Activated gamma-delta T cell treated with Interleukin-2 at 50 U/mL for 16 hours (primary cell): Measurements from ENCODE around the gene NYNRIN.

ENCODE experiments used
- DNase-seq: peaks from one replicate; pipeline ENCODE4 v3.0.0-alpha.2; 2020

Gene NYNRIN

DNA sequence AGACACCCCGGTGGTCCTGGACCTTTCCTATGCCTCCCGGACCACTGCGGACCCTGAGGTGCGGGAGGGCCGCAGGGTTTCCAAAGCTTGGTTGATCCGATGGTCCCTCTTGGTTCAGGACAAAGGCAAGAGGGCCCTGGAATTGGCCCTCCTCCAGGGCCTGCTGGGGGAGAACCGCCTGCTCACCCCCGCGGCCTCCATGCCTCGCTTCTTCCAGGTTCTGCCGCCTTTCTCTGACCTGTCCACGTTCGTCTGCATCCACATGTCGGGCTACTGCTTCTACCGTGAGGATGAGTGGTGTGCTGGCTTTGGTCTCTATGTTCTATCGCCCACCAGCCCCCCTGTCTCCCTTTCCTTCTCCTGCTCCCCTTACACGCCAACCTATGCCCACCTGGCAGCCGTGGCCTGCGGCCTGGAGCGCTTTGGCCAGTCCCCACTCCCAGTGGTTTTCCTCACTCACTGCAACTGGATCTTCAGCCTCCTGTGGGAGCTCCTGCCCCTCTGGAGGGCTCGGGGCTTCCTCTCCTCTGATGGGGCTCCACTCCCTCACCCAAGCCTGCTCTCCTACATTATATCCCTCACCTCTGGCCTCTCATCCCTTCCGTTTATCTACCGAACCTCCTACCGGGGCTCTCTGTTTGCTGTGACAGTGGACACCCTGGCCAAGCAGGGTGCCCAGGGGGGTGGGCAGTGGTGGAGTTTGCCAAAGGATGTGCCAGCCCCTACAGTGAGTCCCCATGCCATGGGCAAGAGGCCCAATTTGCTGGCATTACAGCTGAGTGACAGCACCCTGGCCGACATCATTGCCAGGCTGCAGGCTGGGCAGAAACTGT lies 16.8 kb downstream of the NYNRIN start:
- DNase-seq = no peak

DNA sequence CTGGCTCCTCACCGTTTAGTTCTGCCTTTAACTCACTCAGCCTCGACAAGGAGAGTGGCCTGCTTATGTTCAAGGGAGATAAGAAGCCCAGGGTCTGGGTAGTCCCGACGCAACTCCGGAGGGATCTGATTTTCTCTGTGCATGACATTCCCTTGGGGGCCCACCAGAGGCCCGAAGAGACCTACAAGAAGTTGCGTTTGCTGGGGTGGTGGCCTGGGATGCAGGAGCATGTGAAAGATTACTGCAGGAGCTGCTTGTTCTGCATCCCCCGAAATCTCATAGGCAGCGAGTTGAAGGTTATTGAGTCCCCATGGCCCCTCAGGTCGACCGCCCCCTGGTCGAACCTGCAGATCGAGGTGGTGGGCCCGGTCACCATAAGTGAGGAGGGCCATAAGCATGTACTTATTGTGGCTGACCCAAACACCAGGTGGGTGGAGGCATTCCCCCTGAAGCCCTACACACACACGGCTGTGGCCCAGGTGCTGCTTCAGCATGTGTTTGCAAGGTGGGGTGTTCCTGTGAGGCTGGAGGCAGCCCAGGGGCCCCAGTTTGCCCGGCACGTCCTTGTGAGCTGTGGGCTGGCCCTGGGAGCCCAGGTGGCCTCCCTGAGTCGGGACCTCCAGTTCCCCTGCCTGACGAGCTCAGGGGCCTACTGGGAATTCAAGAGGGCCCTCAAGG lies 17.6 kb downstream of the NYNRIN start:
- no peak for DNase-seq

DNA sequence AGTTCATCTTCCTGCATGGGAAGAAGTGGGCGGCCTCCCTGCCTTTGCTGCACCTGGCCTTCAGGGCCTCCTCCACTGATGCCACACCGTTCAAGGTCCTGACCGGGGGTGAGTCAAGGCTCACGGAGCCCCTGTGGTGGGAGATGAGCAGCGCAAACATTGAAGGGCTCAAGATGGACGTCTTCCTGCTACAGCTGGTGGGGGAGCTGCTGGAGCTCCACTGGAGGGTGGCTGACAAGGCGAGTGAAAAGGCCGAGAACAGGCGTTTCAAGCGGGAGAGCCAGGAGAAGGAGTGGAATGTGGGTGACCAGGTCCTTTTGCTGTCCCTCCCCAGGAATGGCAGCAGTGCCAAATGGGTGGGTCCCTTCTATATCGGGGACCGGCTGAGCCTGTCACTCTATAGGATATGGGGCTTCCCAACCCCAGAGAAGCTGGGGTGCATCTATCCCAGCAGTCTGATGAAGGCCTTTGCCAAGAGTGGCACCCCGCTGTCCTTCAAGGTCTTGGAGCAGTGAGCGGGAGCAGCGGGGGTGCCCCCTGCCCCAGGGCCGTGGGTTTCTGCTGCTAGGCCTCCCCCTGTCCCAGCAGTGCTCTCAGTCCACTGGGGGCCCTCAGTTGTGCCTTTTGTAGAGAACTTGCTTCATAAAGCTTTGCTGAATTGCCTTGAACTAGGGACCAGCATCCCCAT lies 18.3 kb downstream of the NYNRIN start:
- no peak for DNase-seq

DNA sequence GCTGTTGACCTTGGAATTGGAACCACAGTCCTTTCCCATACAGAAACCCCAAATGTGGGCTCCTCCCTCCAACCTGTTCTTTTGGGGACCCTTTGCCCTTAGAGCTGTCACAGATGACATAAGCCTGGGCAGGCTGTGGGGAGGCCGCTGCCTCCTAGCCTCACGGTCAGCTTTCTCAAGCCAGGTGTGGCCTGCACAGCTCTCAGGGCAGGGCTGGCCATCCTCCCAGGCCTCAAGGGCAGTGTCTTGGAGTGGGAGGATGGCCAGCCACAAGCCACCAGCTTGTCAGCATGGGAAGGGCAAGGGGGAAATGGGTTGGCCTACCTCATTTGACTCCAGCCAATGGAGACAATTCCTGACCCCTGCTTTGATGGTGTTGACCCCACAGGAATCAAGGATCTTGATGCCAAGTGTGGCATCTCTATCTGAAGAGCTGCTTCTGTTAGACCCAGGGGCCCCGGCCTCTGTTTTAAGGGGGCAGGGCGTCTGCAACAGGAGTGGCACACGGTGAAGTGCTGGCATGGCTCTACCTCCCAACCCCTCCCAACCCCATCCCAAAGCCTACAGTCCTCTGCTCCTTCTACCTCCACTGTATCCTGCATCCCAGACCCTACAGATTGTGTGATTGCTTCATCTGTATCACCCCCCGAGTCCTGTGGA lies 19.2 kb downstream of the NYNRIN start:
- no peak for DNase-seq

DNA sequence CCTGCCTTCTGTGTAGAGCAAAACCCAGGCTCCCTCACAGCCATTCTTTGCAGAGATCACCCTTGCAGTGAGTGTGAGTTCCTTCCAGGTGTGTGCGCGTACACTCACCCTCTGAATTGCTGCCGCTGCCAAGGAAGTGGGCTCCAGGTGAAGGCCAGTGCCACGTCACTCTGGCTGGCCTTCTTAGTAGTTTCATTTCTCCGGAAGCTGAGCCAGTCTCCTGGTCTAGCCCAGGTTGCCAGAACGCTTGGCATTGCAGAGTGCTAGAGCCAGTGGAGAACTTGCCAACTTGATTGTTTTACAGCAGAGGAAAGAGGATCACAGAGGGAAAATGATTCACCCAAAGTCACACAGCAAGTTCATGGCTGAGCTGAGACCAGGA lies 19.7 kb downstream of the NYNRIN start:
- no peak for DNase-seq

DNA sequence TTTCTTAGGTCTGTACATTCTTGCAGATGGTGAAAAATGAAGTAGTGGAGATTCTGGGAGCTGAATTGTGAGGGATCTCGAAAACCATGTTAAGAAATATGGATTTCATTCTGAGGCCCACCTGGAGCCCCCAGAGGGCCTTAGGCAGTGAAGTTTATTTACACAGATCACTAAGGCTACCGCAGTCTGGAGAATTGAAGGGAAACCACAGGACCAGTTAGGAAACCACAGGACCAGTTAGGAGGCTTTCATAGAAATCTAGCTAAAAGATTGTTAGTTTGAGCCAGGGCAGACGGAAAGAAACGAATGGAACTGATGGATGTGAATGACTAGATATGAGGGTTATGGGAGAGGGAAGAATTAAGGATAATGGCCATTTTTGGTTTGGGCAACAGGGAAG lies 23.5 kb downstream of the NYNRIN start:
- DNase-seq = no peak

DNA sequence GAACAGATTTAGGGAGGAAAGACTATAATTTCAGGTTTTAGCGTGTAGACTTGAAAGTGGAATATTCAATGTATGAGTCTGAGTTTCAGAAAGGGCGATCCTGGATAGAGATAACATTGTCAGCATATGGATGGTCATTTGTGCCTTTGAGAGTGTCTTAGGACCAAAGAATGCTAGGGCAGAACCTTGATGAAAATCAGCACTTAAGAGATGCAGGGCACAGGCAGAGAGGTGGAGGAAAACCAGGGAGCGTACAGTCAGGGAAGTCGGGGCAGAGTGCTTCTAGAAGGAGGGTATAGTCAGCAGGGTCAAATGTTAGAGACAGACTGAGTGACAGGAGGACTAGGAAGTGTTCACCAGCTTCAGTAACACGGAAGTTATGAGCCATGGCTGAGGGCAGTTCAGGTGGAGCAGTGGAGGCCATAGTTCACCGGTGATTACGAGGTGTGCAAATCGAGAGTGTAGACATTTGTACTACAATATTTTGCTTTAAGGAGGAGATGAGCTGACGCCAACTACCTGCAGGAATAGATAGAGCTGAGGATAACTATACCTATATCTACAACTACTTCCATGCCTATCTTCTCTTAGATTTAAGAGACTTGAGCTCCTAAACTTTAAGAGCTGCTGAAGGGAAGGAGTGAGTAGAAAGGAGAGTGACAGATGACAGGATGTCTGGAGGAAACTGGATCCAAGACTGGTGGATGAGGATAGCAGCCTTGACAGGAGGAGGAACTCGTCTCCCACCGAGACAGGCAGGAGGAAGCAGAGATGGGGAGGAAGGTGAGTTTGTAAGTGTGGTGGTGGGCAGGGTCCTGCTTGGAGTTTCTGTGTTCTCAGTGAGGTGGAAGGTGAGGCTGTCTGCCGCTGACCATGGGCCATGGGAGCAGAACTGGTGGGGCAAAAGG lies 24.1 kb downstream of the NYNRIN start:
- no peak for DNase-seq

DNA sequence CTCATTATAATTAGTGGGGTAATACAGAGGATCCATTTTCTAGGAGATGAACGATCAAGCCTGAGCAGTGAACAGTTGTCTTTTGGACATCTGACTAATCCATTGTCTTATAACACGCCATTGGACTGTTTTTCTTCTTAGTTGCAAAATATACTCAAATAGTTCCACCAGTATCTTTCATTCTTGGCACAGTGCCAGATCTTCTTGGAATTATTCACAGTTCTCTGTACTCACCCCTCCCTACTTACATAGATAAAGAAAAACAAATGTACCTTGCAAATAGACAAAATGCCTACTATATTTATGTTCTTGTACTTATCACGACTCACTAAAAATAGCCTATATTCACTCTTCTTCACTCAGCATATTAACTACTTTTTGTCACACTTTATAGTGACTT lies 26.9 kb downstream of the NYNRIN start:
- DNase-seq = no peak

DNA sequence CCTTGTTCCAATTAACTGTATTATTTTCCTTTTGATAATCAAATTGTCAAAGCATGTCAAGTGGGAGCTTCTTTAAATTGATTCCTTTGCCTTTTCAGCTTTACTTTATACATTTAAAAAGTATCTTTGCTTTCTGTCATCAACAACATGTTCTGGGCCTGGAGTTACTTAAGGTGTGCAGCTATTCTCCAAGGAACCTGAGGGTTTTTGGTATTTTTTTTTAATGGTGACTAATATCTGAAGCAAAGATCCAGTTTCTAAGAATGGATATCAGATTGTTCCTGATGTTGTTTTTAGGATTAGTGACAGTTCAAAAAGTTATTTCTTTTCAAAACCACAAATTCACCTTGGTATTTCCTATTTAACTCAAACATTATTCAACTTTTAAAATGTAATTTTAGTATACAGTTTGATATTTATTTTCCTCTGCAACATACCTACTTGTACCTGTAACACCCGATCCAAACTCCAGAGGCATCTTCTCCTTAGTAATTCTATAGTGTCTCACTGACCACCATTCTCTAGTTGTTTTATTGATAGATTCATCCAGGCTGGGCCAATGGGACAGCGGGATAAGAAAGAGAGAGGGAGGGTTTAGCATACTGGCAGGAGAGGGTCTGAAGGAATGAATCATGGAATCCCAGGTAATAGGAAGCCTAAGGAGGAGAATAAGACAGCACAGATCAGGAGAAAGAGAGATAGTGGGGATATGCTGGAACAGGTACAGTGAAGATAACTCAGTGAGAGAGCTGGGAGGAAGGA lies 27.5 kb downstream of the NYNRIN start:
- no peak for DNase-seq

DNA sequence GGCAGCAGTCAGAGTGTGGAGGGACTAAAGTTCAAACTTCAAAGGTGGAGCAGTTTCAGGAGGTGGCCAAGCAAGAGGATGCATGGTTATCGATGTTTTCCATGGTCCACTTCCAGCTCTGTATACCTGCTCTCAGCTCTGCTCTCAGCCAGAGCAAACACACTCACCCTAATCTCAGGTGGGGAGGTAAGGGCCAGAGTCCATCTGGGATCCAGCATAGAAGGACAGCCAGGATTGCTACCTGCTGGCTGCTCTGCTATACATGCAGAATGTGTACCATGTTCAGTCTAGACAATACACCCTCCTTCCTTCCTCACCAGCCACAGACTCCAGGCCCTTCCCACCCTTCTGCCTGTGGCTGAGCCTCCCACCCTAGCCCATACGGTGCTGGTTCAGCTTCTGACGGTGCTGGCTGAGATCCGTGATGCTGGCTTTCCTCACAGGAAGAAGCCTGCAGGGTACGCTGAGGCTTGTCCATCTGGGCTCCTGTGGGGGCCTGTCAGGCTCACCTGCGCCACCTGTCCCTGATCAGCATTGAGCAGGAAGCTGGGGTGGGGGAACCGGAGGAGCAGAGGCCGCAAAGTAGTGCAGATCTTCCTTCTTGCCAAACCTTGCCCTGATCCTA lies 28.2 kb downstream of the NYNRIN start:
- DNase-seq = no peak

DNA sequence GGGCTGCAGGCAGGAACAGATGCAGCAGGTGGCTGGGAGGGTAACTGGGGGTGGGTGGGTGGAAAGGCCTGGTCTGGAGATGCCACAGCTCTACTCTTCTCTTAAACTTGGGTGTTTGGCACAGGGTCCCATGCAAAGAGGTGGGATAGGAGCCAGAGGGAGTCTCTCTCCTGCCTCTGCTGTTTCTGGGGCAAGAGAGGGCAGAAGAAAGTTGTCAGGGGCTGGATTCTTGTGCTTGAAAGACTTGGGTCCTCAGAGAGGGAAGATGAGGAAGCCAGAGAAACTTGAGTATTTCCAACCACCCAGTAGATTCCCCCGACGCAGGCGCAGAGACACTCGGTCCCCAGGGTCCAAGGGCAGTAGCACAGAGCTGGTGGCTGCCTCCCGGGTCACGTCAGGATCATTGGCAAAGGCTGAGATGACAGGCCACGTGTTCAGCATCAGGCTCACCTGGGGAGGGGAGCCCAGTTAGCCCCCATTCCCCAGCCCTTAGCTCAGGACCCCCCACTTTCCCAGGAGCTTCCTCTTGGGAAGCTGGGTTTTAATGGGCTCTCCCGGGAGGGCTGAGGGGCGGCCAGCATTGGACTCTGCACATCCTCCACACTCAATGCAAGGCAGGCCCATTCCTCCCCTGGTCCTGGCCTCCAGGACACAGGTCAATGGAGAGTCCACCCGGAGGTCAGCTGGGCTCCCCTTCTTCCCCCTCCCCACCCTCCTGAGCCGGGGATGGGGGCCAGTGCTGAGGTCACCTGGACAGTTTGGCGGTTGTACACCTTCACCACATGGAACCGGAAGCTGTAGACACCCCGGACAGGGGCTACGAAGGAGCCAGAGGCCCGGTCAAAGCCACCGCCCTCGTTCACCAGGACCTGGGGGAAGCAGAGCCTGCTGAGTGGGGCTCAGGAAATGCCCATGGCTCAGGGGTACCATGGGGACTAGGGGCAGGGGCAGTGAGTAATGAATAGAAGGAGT lies 29.0 kb downstream of the NYNRIN start:
- no peak for DNase-seq

DNA sequence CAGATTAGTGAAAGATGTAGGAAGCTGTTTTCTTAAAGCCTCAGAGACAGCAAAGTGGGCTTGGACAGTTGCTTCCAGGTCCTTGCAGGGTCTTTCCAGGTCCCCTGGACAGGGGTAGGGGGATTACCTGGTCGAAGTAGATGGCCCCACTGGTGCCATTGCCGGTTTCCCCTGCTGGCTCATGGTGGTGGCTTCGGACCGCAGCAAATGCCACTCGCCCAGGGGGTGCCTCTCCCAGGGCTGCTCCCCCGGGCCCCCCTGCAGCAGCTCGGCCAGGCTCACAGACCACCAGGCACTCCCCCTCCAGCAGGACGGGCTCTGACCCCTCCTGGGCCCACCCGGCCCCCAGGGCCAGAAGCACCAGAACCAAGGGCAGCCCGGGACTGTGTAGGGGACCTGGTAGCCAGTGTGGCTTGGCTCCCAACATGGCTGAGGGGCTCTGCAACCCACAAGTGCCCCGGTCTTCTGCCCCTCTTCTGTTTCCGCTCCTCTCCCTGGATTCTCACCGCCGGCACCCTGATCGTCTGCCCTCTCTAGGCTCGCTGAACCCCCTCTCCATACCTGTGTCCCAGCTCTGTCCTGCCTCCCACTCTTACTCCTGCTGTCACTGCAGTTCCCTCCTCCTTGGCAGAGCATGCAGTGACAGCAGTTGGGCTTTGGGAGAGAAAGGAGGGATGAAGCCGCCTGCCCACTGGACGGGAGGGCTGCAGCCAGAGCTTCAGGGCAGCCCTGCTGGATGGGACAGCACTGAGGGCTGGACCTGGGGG lies 30.0 kb downstream of the NYNRIN start:
- no peak for DNase-seq

DNA sequence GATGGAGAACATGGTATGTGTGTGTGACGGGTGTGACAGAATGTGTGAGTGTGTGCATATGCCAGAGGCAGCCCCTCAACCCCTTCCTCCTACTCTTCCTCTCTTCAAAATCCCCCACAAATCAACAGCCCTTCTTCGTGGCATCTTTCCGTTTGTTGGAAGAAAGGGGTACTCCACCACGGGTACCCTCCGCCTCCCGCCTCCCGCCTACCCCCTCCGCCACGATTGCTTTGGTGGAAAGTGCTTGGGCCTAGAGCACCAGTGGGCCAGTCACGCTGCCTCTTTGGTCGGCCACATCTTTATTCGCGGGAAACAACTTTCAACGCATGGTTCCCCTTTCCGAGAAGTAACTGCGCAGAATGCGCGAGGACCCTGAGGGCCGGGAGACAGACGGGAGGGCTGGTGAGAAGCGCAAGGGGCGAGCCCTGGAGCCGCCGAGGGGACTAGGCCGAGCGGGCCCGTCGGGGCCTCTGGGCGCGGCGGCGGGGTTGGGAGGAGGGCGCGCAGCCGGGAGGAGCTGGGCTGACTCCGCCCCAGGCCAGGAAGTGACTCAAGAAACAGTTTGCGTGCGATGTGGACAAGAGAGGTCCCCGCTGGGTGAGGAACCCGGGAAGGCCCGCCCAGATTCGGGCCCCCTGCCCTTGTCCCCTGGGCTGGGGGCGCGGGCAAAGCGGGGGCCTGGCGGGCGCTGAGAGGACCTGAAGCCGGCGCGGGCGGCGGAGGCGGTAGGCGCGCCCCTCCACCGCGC lies 30.8 kb downstream of the NYNRIN start, which contains the start of the genes CBLN3 and KHNYN:
CBLN3 (minus strand) TSS at position 274 of the 748 bp plus-strand sequence. CDS start 614 bp downstream, outside the sequence.
KHNYN (plus strand) TSS at position 560 of the 748 bp plus-strand sequence. CDS start 777 bp downstream, outside the sequence.
- DNase-seq = peak; percentile 86

DNA sequence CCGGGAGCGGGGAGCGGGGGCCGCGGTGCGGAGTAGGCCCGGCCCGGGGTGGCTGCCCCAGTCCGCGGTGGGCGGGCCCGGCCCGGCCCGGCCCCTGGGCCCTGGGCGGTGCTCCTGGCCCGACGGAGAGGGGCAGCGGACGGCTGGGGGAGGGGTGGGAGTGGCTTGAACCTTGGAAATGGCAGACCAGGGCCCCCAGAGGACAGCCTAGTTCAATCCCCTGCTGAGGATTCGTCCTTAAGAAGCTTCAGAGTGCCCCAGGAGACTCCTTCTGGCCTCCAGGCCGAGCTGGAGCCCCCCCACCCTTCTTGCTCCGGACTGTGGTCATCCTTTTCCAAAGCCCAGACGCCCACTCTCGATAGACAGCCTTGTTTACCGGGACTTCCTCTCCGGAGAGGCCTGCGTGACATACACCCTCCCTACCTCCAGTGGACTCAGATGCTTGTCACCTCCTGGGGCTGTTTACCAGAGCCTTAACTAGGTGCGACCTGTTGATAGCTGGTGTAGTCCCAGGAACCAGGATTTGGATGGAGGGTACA lies 31.4 kb downstream of the NYNRIN start:
- DNase-seq = peak; percentile 47

DNA sequence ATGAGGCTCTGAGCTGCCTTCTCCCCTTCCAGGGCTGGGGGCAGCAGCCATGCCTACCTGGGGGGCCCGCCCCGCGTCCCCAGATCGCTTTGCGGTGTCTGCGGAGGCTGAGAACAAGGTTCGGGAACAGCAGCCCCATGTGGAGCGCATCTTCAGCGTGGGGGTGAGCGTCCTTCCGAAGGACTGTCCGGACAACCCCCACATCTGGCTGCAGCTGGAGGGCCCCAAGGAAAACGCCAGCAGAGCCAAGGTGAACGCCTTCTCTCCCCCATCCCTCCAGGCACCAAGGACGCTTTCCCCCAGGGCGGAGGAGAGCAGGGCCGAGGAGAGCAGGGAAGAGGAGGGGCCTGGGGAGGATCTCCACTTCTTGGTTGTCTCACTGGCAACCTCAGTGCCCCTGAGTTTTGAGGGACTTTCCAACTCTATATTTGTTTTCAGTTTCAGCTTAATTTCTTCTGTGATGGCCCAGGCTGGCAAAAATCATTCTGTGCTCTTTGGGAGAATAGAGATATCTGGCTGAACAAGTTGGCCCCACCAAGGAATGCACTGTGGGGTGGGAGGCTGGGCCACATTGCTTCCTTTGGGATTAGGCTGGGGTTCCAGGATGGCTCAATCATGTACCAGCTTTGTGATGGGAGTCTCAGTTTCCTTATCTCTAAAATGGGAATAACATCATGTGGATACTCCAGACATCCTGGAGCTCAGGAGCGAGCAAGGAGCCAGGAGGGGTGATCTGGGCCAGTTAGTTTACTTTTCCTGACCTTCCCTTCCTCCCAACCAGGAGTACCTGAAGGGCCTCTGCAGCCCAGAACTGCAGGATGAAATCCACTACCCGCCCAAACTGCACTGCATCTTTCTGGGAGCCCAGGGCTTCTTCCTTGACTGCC lies 32.1 kb downstream of the NYNRIN start:
- peak; percentile 26 for DNase-seq

DNA sequence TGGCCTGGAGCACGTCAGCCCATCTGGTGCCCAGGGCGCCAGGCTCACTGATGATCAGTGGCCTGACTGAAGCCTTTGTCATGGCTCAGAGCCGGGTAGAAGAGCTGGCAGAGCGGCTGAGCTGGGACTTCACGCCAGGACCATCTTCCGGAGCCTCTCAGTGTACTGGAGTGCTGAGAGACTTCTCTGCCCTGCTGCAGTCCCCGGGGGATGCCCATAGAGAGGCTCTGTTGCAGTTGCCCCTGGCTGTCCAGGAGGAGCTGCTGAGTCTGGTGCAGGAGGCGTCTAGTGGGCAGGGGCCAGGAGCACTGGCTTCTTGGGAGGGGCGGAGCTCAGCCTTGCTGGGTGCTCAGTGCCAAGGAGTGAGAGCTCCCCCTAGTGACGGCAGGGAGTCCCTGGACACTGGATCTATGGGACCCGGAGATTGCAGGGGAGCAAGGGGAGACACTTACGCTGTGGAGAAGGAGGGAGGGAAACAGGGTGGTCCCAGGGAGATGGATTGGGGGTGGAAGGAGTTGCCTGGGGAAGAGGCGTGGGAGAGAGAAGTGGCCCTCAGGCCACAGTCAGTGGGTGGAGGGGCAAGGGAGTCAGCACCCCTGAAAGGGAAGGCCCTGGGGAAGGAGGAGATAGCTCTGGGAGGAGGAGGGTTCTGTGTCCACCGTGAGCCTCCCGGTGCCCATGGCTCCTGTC lies 32.9 kb downstream of the NYNRIN start:
- DNase-seq = peak; percentile 89
